Measurements from ENCODE around the gene ATP5F1E.

Gene ATP5F1E

GRCh38 chr20:58996226-58996611, 35.9 kb downstream of the ATP5F1E start:
- no peak for TF ChIP-seq RAD21 (IDR thresholded peaks at IDR 0.05; ENCODE audit: low read depth)
- TF ChIP-seq CREB1 (IDR thresholded peaks at IDR 0.05; ENCODE audit: low read depth) = no peak
- TF ChIP-seq TAF1 (IDR thresholded peaks at IDR 0.05; ENCODE audit: low read depth) = no peak
- no peak for TF ChIP-seq YY1 (IDR thresholded peaks at IDR 0.05; ENCODE audit: low read depth)
- no peak for TF ChIP-seq ZBTB7A (IDR thresholded peaks at IDR 0.05; ENCODE audit: low read depth)
- no peak for TF ChIP-seq REST (IDR thresholded peaks at IDR 0.05; ENCODE audit: low read depth)
- no peak for TF ChIP-seq EGR1 (IDR thresholded peaks at IDR 0.05)
- TF ChIP-seq TCF12 (IDR thresholded peaks at IDR 0.05; ENCODE audit: low read depth) = no peak
- TF ChIP-seq MAX (IDR thresholded peaks at IDR 0.05) = no peak
- TF ChIP-seq FOXM1 (IDR thresholded peaks at IDR 0.05; ENCODE audit: borderline replicate concordance, low read depth) = no peak
- TF ChIP-seq TEAD4 (IDR thresholded peaks at IDR 0.05) = no peak

- TF ChIP-seq CEBPB (IDR thresholded peaks at IDR 0.05) = no peak
- no peak for TF ChIP-seq RAD21 (IDR thresholded peaks at IDR 0.05; ENCODE audit: low read depth)
- TF ChIP-seq NFIC (IDR thresholded peaks at IDR 0.05) = no peak
- TF ChIP-seq FOXM1 (IDR thresholded peaks at IDR 0.05; ENCODE audit: borderline replicate concordance, low read depth) = no peak
- TF ChIP-seq MAX (IDR thresholded peaks at IDR 0.05) = no peak
- no peak for TF ChIP-seq TAF1 (IDR thresholded peaks at IDR 0.05; ENCODE audit: low read depth)
- no peak for TF ChIP-seq USF1 (IDR thresholded peaks at IDR 0.05)
- no peak for TF ChIP-seq REST (IDR thresholded peaks at IDR 0.05; ENCODE audit: low read depth)
- no peak for TF ChIP-seq EP300 (IDR thresholded peaks at IDR 0.05; ENCODE audit: borderline replicate concordance)
- TF ChIP-seq TEAD4 (IDR thresholded peaks at IDR 0.05) = no peak
- no peak for TF ChIP-seq CREB1 (IDR thresholded peaks at IDR 0.05; ENCODE audit: low read depth)
- no peak for TF ChIP-seq TCF12 (IDR thresholded peaks at IDR 0.05; ENCODE audit: low read depth)
Observed at GRCh38 chr20:58995461-58996225, 36.5 kb downstream of the ATP5F1E start.

GRCh38 chr20:58994390-58995159, 37.6 kb downstream of the ATP5F1E start:
- TF ChIP-seq ZBTB7A (IDR thresholded peaks at IDR 0.05; ENCODE audit: low read depth) (no peak), RAD21 (IDR thresholded peaks at IDR 0.05; ENCODE audit: low read depth) (no peak), USF1 (IDR thresholded peaks at IDR 0.05) (no peak), TAF1 (IDR thresholded peaks at IDR 0.05; ENCODE audit: low read depth) (no peak), CEBPB (IDR thresholded peaks at IDR 0.05) (no peak), CREB1 (IDR thresholded peaks at IDR 0.05; ENCODE audit: low read depth) (no peak), NFIC (IDR thresholded peaks at IDR 0.05) (no peak), FOXM1 (IDR thresholded peaks at IDR 0.05; ENCODE audit: borderline replicate concordance, low read depth) (no peak), YY1 (IDR thresholded peaks at IDR 0.05; ENCODE audit: low read depth) (no peak), REST (IDR thresholded peaks at IDR 0.05; ENCODE audit: low read depth) (no peak), TEAD4 (IDR thresholded peaks at IDR 0.05) (no peak), MAX (IDR thresholded peaks at IDR 0.05) (no peak), EGR1 (IDR thresholded peaks at IDR 0.05) (no peak), TCF12 (IDR thresholded peaks at IDR 0.05; ENCODE audit: low read depth) (no peak), EP300 (IDR thresholded peaks at IDR 0.05; ENCODE audit: borderline replicate concordance) (no peak)
